SU-DHL-6 (cell line): ENCODE results near the gene CHST9.

Source experiments
- H2AFZ ChIP-seq: fragments of 200-600 bp; sonication (generic); 2 replicates; pipeline ENCODE4 v1.6.1; 2014; ENCODE audit warnings: low read depth, mild to moderate bottlenecking, moderate library complexity, mixed read lengths, antibody characterized with exemption, low read length; ENCODE audit not compliant: severe bottlenecking
- H3F3A ChIP-seq: fragments of 200-600 bp; shearing (Covaris generic); 2 replicates; pipeline ENCODE4 v1.6.0; 2016; ENCODE audit warnings: antibody characterized with exemption, mild to moderate bottlenecking; ENCODE audit not compliant: insufficient read depth
- H3K27ac ChIP-seq: fragments of 200-600 bp; sonication (generic); 2 replicates; pipeline ENCODE4 v1.5.1; 2016; ENCODE audit warnings: low read depth, mild to moderate bottlenecking, low read length, moderate library complexity, mixed read lengths
- H3K27me3 ChIP-seq: fragments of 200-600 bp; sonication (generic), shearing (Covaris generic); 2 replicates; pipeline ENCODE4 v1.6.0; 2014; ENCODE audit warnings: mild to moderate bottlenecking, low read length
- H3K36me3 ChIP-seq: fragments of 200-600 bp; sonication (generic); 2 replicates; pipeline ENCODE4 v1.6.1; 2014; ENCODE audit warnings: mild to moderate bottlenecking, low read length, mixed read lengths
- H3K4me2 ChIP-seq: fragments of 300-600, 200-600 bp; shearing (Covaris generic), sonication (generic); 2 replicates; pipeline ENCODE4 v1.6.0; 2014; ENCODE audit warnings: low read length, low read depth, mild to moderate bottlenecking; ENCODE audit not compliant: poor library complexity, severe bottlenecking
- H3K4me3 ChIP-seq: fragments of 200-600 bp; sonication (generic); 2 replicates; pipeline ENCODE4 v1.5.1; 2014; ENCODE audit warnings: antibody characterized with exemption, low read length, mild to moderate bottlenecking, mixed read lengths; ENCODE audit not compliant: insufficient read depth, poor library complexity, severe bottlenecking
- H3K79me2 ChIP-seq: fragments of 200-600 bp; sonication (generic); 2 replicates; pipeline ENCODE4 v1.6.1; 2014; ENCODE audit warnings: mild to moderate bottlenecking, low read length, moderate library complexity; ENCODE audit not compliant: insufficient read depth
- H3K9ac ChIP-seq: fragments of 200-600 bp; sonication (generic); 2 replicates; pipeline ENCODE4 v1.7.0; 2014; ENCODE audit warnings: mild to moderate bottlenecking, low read length
- H3K9me2 ChIP-seq: fragments of 200-600 bp; sonication (generic); replicated peaks from 2 replicates; pipeline ENCODE4 v1.6.1; 2014; ENCODE audit warnings: low read length; ENCODE audit not compliant: insufficient read depth
- H3K9me3 ChIP-seq: fragments of 200-600 bp; sonication (generic); 2 replicates; pipeline ENCODE4 v1.6.1; 2014; ENCODE audit warnings: low read length, mixed read lengths; ENCODE audit not compliant: insufficient read depth
- H4K20me1 ChIP-seq: fragments of 200-600 bp; sonication (generic); 2 replicates; pipeline ENCODE4 v1.6.1; 2014; ENCODE audit warnings: low read depth, mild to moderate bottlenecking, antibody characterized with exemption, low read length, moderate library complexity, mixed read lengths
- CTCF ChIP-seq: fragments of 200-600 bp; sonication (generic); IDR thresholded peaks from one replicate; pipeline ENCODE4 v1.5.1; 2017; ENCODE audit warnings: antibody characterized with exemption, mild to moderate bottlenecking, low read length, moderate library complexity; ENCODE audit not compliant: insufficient read depth, poor library complexity, severe bottlenecking
- EZH2phosphoT487 ChIP-seq: fragments of 200-600 bp; sonication (generic), shearing (Covaris generic); conservative IDR thresholded peaks from 2 replicates; pipeline ENCODE4 v1.6.1; 2018; ENCODE audit warnings: mild to moderate bottlenecking, antibody characterized with exemption, low read length, moderate library complexity, mixed read lengths

CHST9 gene

GRCh38 chr18:27144672-27145071 lies 40.4 kb downstream of the CHST9 start:
- Histone ChIP-seq H3K9me3 (no peaks in the 10 kb centered on the region), H3K27ac (no peak overlapping the region), H4K20me1 (no peaks in the 10 kb centered on the region), H3K9ac (no peak overlapping the region), H2AFZ (no peak overlapping the region), H3K27me3 (no peaks in the 10 kb centered on the region), H3K4me3 (no peak overlapping the region), H3K4me2 (no peak overlapping the region), H3K9me2 (no peaks in the 10 kb centered on the region), H3K79me2 (no peaks in the 10 kb centered on the region), H3K36me3 (no peaks in the 10 kb centered on the region), H3F3A (no peaks in the 10 kb centered on the region)
- no peak for TF ChIP-seq EZH2phosphoT487
- TF ChIP-seq CTCF = no peak

- H3F3A ChIP-seq = no peaks in the 10 kb centered on the region
- H3K9me3 ChIP-seq = no peaks in the 10 kb centered on the region
- H4K20me1 ChIP-seq = no peaks in the 10 kb centered on the region
- no peak overlapping the region for H3K9ac ChIP-seq
- no peaks in the 10 kb centered on the region for H3K9me2 ChIP-seq
- H3K36me3 ChIP-seq = no peaks in the 10 kb centered on the region
- no peaks in the 10 kb centered on the region for H3K27me3 ChIP-seq
- no peaks in the 10 kb centered on the region for H3K79me2 ChIP-seq
- no peak overlapping the region for H3K4me3 ChIP-seq
- no peak overlapping the region for H2AFZ ChIP-seq
- no peak overlapping the region for H3K4me2 ChIP-seq
- TF ChIP-seq CTCF (no peak), EZH2phosphoT487 (no peak)
- no peak overlapping the region for H3K27ac ChIP-seq
These were observed 41.4 kb downstream of the CHST9 start for GRCh38 chr18:27143580-27144287.

GRCh38 chr18:27142891-27143290 lies 42.2 kb downstream of the CHST9 start:
- H3K9me3 ChIP-seq = no peaks in the 10 kb centered on the region
- no peaks in the 10 kb centered on the region for H3K36me3 ChIP-seq
- H3K27ac ChIP-seq = no peak overlapping the region
- TF ChIP-seq EZH2phosphoT487 (no peak), CTCF (no peak)
- no peaks in the 10 kb centered on the region for H4K20me1 ChIP-seq
- H3K9ac ChIP-seq = no peak overlapping the region
- H3K79me2 ChIP-seq = no peaks in the 10 kb centered on the region
- H3K9me2 ChIP-seq = no peaks in the 10 kb centered on the region
- no peak overlapping the region for H3K4me2 ChIP-seq
- H3K27me3 ChIP-seq = no peaks in the 10 kb centered on the region
- no peak overlapping the region for H3K4me3 ChIP-seq
- H3F3A ChIP-seq = no peaks in the 10 kb centered on the region
- H2AFZ ChIP-seq = no peak overlapping the region
